B cell (primary cell): ENCODE measurements around the gene SENP3.

Experiments used
- EZH2 ChIP-seq: IDR thresholded peaks from 2 replicates; pipeline ENCODE4 v1.6.1; 2012; ENCODE audit warnings: borderline replicate concordance, low read depth, mild to moderate bottlenecking, moderate library complexity, low read length; ENCODE audit not compliant: insufficient read depth, poor library complexity, severe bottlenecking
- TF ChIP-seq, protein P1 (sequence below): fragments of 200-600 bp; IDR thresholded peaks from one replicate; pipeline ENCODE4 v1.8.0; 2022; ENCODE audit warnings: antibody characterized with exemption, mild to moderate bottlenecking

DNA sequence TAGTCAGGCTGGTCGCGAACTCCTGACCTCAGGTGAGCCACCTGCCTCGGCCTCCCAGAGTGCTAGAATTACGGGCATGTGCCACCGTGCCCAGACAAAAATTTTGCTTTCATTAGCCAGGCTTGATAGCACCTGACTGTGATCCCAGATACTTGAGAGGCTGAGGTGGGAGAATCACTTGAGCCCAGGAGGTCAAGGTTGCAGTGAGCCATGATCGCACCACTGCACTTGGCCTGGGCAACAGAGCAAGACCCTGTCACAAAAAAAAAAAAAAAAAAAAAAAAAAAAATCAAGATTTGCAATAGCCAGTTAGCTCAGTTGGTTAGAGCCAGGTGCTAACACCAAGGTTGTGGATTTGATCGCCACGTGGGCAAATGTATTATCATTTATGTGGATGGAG, 59.1 kb downstream of the SENP3 start:
- TF ChIP-seq, protein P1, sequence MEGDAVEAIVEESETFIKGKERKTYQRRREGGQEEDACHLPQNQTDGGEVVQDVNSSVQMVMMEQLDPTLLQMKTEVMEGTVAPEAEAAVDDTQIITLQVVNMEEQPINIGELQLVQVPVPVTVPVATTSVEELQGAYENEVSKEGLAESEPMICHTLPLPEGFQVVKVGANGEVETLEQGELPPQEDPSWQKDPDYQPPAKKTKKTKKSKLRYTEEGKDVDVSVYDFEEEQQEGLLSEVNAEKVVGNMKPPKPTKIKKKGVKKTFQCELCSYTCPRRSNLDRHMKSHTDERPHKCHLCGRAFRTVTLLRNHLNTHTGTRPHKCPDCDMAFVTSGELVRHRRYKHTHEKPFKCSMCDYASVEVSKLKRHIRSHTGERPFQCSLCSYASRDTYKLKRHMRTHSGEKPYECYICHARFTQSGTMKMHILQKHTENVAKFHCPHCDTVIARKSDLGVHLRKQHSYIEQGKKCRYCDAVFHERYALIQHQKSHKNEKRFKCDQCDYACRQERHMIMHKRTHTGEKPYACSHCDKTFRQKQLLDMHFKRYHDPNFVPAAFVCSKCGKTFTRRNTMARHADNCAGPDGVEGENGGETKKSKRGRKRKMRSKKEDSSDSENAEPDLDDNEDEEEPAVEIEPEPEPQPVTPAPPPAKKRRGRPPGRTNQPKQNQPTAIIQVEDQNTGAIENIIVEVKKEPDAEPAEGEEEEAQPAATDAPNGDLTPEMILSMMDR = no peak
- TF ChIP-seq EZH2 = no peak
